Measurements from ENCODE around the gene GPS2. TPM values are rescaled to one million over a fixed set of nuclear protein-coding genes. Genes with fewer than 3 reads are reported as not detected.

Gene GPS2
- polyA plus RNA-seq, 1 donor (not counting 4 experiments of a cell fraction or from before 2014, with no cell fraction given), result 24.7 TPM

GRCh38 chr17:7307686-7308624 lies 7.2 kb downstream of the GPS2 start:
- TF ChIP-seq, protein P1, sequence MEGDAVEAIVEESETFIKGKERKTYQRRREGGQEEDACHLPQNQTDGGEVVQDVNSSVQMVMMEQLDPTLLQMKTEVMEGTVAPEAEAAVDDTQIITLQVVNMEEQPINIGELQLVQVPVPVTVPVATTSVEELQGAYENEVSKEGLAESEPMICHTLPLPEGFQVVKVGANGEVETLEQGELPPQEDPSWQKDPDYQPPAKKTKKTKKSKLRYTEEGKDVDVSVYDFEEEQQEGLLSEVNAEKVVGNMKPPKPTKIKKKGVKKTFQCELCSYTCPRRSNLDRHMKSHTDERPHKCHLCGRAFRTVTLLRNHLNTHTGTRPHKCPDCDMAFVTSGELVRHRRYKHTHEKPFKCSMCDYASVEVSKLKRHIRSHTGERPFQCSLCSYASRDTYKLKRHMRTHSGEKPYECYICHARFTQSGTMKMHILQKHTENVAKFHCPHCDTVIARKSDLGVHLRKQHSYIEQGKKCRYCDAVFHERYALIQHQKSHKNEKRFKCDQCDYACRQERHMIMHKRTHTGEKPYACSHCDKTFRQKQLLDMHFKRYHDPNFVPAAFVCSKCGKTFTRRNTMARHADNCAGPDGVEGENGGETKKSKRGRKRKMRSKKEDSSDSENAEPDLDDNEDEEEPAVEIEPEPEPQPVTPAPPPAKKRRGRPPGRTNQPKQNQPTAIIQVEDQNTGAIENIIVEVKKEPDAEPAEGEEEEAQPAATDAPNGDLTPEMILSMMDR (optimal IDR thresholded peaks at IDR 0.05 in 1 of 3, IDR thresholded peaks at IDR 0.05 in 1 of 3, conservative IDR thresholded peaks at IDR 0.05 in 1 of 3; ENCODE audit: extremely low read depth in 1 of 3, insufficient read depth in 2 of 3, low read length in 3 of 3), result no peak
- TF ChIP-seq EZH2 (IDR thresholded peaks at IDR 0.05; ENCODE audit: low read length), result no peak
- Histone ChIP-seq H3K36me3 (ENCODE audit: control insufficient read depth in 2 of 2, extremely low read depth in 1 of 2, insufficient read depth in 2 of 2, low read length in 2 of 2) (peaks cover 26 to 37% of the 10 kb centered on the region in 2 experiments), H3K4me2 (ENCODE audit: control insufficient read depth, extremely low read depth, insufficient read depth, low read depth, low read length) (peak overlapping the region; percentile 80), H3K4me1 (ENCODE audit: control insufficient read depth, extremely low read depth, insufficient read depth, low read length) (peaks cover 26% of the 10 kb centered on the region), H3K9me1 (ENCODE audit: control insufficient read depth, extremely low read depth, insufficient read depth, low read length) (no peaks in the 10 kb centered on the region), H3K79me2 (ENCODE audit: control insufficient read depth, insufficient read depth, low read length) (peaks cover 49% of the 10 kb centered on the region), H3K27ac (ENCODE audit: control insufficient read depth, insufficient read depth, low read length) (peak overlapping the region; percentile 99), H3K9ac (ENCODE audit: control insufficient read depth, extremely low read depth, insufficient read depth, low read length) (peak overlapping the region; percentile 100), H3K4me3 (ENCODE audit: control insufficient read depth in 2 of 3, extremely low read depth in 1 of 3, insufficient read depth in 2 of 3, low read depth in 1 of 3, low read length in 3 of 3) (peak overlapping the region; percentile 93 to 99 (median 95)), H4K20me1 (ENCODE audit: control insufficient read depth, extremely low read depth, insufficient read depth, low read length) (peaks cover 39% of the 10 kb centered on the region), H3K27me3 (ENCODE audit: control insufficient read depth, extremely low read depth, insufficient read depth, low read length) (no peaks in the 10 kb centered on the region), H3K9me3 (ENCODE audit: control insufficient read depth, low read depth, low read length) (no peaks in the 10 kb centered on the region), H2AFZ (ENCODE audit: control insufficient read depth, low read length) (no peak overlapping the region)
- dilution Hi-C loops (cut with MboI; ENCODE audit: extremely low pct_ligation_motif_present, low sequenced_read_pairs), result no loop called here
- DNase-seq (ENCODE audit: low read depth, low spot score) (no peak), FAIRE-seq (no peak)

DNA sequence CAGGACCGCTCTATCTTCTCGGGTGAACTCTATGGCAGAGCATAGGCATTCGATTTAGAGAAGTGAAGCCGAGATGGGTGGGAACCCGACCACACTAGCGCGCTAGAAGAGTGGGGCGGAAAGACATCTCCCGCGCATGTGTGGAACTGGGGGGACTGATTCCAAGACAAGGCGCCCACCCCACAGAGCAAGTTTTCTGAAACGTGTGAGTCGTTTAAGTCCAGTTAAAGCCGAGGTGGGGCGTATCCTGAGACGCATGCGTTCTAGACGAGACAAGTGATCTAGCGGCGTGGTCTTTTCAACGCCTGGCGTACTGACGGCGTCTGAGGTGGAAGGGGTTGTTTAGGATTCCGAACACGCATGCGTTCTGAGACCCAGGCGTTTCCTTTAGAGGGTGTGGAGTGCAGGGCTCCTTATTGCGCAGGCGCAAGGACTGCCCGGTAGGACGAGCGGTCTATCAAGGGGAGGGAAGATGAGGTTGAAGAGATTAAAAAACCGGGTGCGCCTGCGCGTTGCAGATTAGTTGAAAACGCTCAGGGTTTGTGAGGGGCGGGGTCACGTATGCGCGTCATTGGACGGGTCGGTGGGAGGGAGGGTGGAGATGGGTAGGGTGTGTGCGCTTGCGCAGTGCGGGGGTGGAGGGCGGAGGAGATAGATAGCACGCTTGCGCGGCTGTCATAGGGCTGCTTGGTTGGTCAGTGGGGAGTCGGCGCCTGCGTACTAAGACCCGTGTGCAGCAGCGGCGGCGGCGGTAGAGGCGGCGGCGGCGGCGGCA lies 8.1 kb downstream of the GPS2 start, which contains the start of gene EIF5A:
Gene EIF5A (plus strand): TSS at position 718 of the 775 bp plus-strand sequence. CDS start 2,008 bp downstream, outside the sequence.
- peaks cover 20 to 30% of the 10 kb centered on the region in 2 experiments for H3K36me3 ChIP-seq (ENCODE audit: control insufficient read depth in 2 of 2, extremely low read depth in 1 of 2, insufficient read depth in 2 of 2, low read length in 2 of 2)
- peak; percentile 99 for DNase-seq (ENCODE audit: low read depth, low spot score)
- H4K20me1 ChIP-seq (ENCODE audit: control insufficient read depth, extremely low read depth, insufficient read depth, low read length), result peaks cover 32% of the 10 kb centered on the region
- peak within 1 kb of the TSS; percentile 97 for H2AFZ ChIP-seq (ENCODE audit: control insufficient read depth, low read length)
- H3K4me2 ChIP-seq (ENCODE audit: control insufficient read depth, extremely low read depth, insufficient read depth, low read depth, low read length), result peak within 1 kb of the TSS; percentile 94
- H3K4me3 ChIP-seq (ENCODE audit: control insufficient read depth in 2 of 3, extremely low read depth in 1 of 3, insufficient read depth in 2 of 3, low read depth in 1 of 3, low read length in 3 of 3), result peak within 1 kb of the TSS; percentile 93 to 99 (median 95)
- dilution Hi-C loops (cut with MboI; ENCODE audit: extremely low pct_ligation_motif_present, low sequenced_read_pairs), result no loop called here
- peaks cover 42% of the 10 kb centered on the region for H3K79me2 ChIP-seq (ENCODE audit: control insufficient read depth, insufficient read depth, low read length)
- no peaks in the 10 kb centered on the region for H3K9me1 ChIP-seq (ENCODE audit: control insufficient read depth, extremely low read depth, insufficient read depth, low read length)
- FAIRE-seq, result peak; percentile 94
- H3K4me1 ChIP-seq (ENCODE audit: control insufficient read depth, extremely low read depth, insufficient read depth, low read length), result peaks cover 23% of the 10 kb centered on the region
- H3K27ac ChIP-seq (ENCODE audit: control insufficient read depth, insufficient read depth, low read length), result peak within 1 kb of the TSS; percentile 99
- TF ChIP-seq, protein P1 (optimal IDR thresholded peaks at IDR 0.05 in 1 of 3, IDR thresholded peaks at IDR 0.05 in 1 of 3, conservative IDR thresholded peaks at IDR 0.05 in 1 of 3; ENCODE audit: extremely low read depth in 1 of 3, insufficient read depth in 2 of 3, low read length in 3 of 3), result no peak
- TF ChIP-seq EZH2 (IDR thresholded peaks at IDR 0.05; ENCODE audit: low read length), result no peak
- no peaks in the 10 kb centered on the region for H3K9me3 ChIP-seq (ENCODE audit: control insufficient read depth, low read depth, low read length)
- H3K27me3 ChIP-seq (ENCODE audit: control insufficient read depth, extremely low read depth, insufficient read depth, low read length), result no peaks in the 10 kb centered on the region
- peak within 1 kb of the TSS; percentile 100 for H3K9ac ChIP-seq (ENCODE audit: control insufficient read depth, extremely low read depth, insufficient read depth, low read length)

All from keratinocyte (primary cell).